Measurements from ENCODE around the gene MEF2B. TPM values are rescaled to one million over a fixed set of nuclear protein-coding genes. Genes with fewer than 3 reads are reported as not detected.

MEF2B gene
- total RNA-seq = under 1 TPM in 1 of 2 donors, not detected in 1; 1.00 TPM

GRCh38 chr19:19170053-19170872, at the start of gene MEF2B:
Gene MEF2B, minus strand, starts transcription at chr19:19170263. Its CDS starts 19,528 bp downstream, at chr19:19150735.

GRCh38 chr19:19211499-19212420, 41.7 kb upstream of the MEF2B start, which contains the start of gene NCAN:
Gene NCAN, plus strand, starts transcription at chr19:19211958. Its CDS starts 4,996 bp downstream, at chr19:19216954.

GRCh38 chr19:19203012-19203856, 33.2 kb upstream of the MEF2B start, which contains the start of gene NR2C2AP:
Gene NR2C2AP, minus strand, starts transcription at chr19:19203414. Its CDS starts 354 bp downstream, at chr19:19203060.

GRCh38 chr19:19192078-19192882, 22.2 kb upstream of the MEF2B start, which contains the start of the genes BORCS8 and RFXANK:
Gene BORCS8, minus strand, starts transcription at chr19:19192152. Its CDS starts 35 bp downstream, at chr19:19192117.
Gene RFXANK, plus strand, starts transcription at chr19:19192258. Its CDS starts 1,689 bp downstream, at chr19:19193947.

GRCh38 chr19:19138109-19138981, 31.7 kb downstream of the MEF2B start, which contains the start of gene TMEM161A:
Gene TMEM161A, minus strand, starts transcription at chr19:19138478. Its CDS starts 50 bp downstream, at chr19:19138428.

Other genes with a start within 250 kb of the MEF2B start
- gene HOMER3, start 229.0 kb downstream of the MEF2B start, total RNA-seq = 10 to 100 TPM; 29.3 to 39.6 TPM
- 10 to 100 TPM; 36.3 to 46.1 TPM for gene SUGP2, start 136.7 kb downstream of the MEF2B start, total RNA-seq
- gene ARMC6, start 136.7 kb downstream of the MEF2B start, total RNA-seq = 10 to 100 TPM; 29.3 to 63.3 TPM
- gene SLC25A42, start 106.3 kb downstream of the MEF2B start, total RNA-seq = 1 to 10 TPM; 2.3 to 5.2 TPM
- 10 to 100 TPM; 27.5 to 37.6 TPM for gene TMEM161A, start 31.8 kb downstream of the MEF2B start, total RNA-seq
- gene BORCS8, start 21.9 kb upstream of the MEF2B start, total RNA-seq = 10 to 100 TPM; 14.8 to 27.0 TPM
- gene RFXANK, start 22.0 kb upstream of the MEF2B start, total RNA-seq = 10 to 100 TPM; 54.7 to 81.9 TPM
- gene NR2C2AP, start 33.2 kb upstream of the MEF2B start, total RNA-seq = 10 to 100 TPM in 1 of 2 donors, 1 to 10 TPM in 1; 5.9 to 19.0 TPM
- gene NCAN, start 41.7 kb upstream of the MEF2B start, total RNA-seq = under 1 TPM in 1 of 2 donors, not detected in 1; under 0.01 TPM
- gene TM6SF2, start 103.0 kb upstream of the MEF2B start, total RNA-seq = under 1 TPM in 1 of 2 donors, not detected in 1; under 0.01 TPM
- 10 to 100 TPM; 17.6 to 30.3 TPM for gene SUGP1, start 150.2 kb upstream of the MEF2B start, total RNA-seq
- 10 to 100 TPM; 31.3 to 41.0 TPM for gene MAU2, start 150.6 kb upstream of the MEF2B start, total RNA-seq
- 10 to 100 TPM; 80.2 to 89.9 TPM for gene GATAD2A, start 235.4 kb upstream of the MEF2B start, total RNA-seq